HG03159 (cell line): ENCODE measurements around the gene C1QTNF9.
"Not testable (repeated sequence)": the region's sequence is repeated elsewhere in the genome, so short reads cannot be mapped to it uniquely, and the experiment has no call there.

Source experiments
- ATAC-seq: cut with Tn5 transposase; IDR thresholded peaks from one replicate; pipeline ENCODE4 v1.9.1; 2021; ENCODE audit warnings: mild to moderate bottlenecking, moderate library complexity; ENCODE audit not compliant: unreplicated experiment

The C1QTNF9 gene

GRCh38 chr13:24359252-24359651 is 49.9 kb downstream of the C1QTNF9 start:
- ATAC-seq: not testable (repeated sequence)

GRCh38 chr13:24360106-24360505 is 50.7 kb downstream of the C1QTNF9 start:
- ATAC-seq: no peak

GRCh38 chr13:24361113-24361512 is 51.7 kb downstream of the C1QTNF9 start:
- ATAC-seq: no peak

- ATAC-seq: no peak
These were observed 52.5 kb downstream of the C1QTNF9 start for GRCh38 chr13:24361852-24362366.

GRCh38 chr13:24362435-24362952 is 53.1 kb downstream of the C1QTNF9 start:
- ATAC-seq: no peak

- no peak for ATAC-seq
These were observed 55.8 kb downstream of the C1QTNF9 start for GRCh38 chr13:24365191-24365590.

- not testable (repeated sequence) for ATAC-seq
These were observed 56.9 kb downstream of the C1QTNF9 start for GRCh38 chr13:24366315-24366714.

- ATAC-seq: not testable (repeated sequence)
These were observed 61.9 kb downstream of the C1QTNF9 start for GRCh38 chr13:24371273-24371672.
